Peyer's patch (tissue), 4 donors: ENCODE results near the gene HACD1. TPM values are rescaled to one million over a fixed set of nuclear protein-coding genes. Genes with fewer than 3 reads are reported as not detected.

Source experiments
- DNase-seq, 3 donors: peaks; one replicate each; pipeline ENCODE4 v3.0.0-alpha.2; 2017 to 2019
- H3K27ac ChIP-seq, 4 donors: fragments of 200-600 bp; sonication (generic); one replicate each; pipeline ENCODE4 v1.5.1; 2016 to 2019
- H3K27me3 ChIP-seq, 2 donors: fragments of 200-600 bp; sonication (generic); one replicate each; pipeline ENCODE4 v1.5.1; 2019
- H3K36me3 ChIP-seq, 3 donors: fragments of 200-600 bp; sonication (generic); one replicate each; pipeline ENCODE4 v1.5.1; 2016 to 2019
- H3K4me1 ChIP-seq, 4 donors: fragments of 200-600 bp; sonication (generic); one replicate each; pipeline ENCODE4 v1.5.1; 2016 to 2019
- H3K4me3 ChIP-seq, 4 donors: fragments of 200-600 bp; sonication (generic); 1 replicate in 3 of 4; 2 replicates in 1 of 4; pipeline ENCODE4 v1.5.1; 2016 to 2019; ENCODE audit warnings: mild to moderate bottlenecking in 1 of 4
- H3K9me3 ChIP-seq, 4 donors: fragments of 200-600 bp; sonication (generic); one replicate each; pipeline ENCODE4 v1.5.1; 2016 to 2019; ENCODE audit warnings: mild to moderate bottlenecking in 1 of 4
- CTCF ChIP-seq, 6 experiments: fragments of 450-650 bp in 4 of 6; fragments of 200-600 bp in 2 of 6; sonication (generic) in 1 of 6; IDR thresholded peaks; one replicate each; pipeline ENCODE4 v1.5.1; 2017 to 2019; ENCODE audit warnings: antibody characterized with exemption in 6 of 6, mild to moderate bottlenecking in 3 of 6, moderate library complexity in 1 of 6
- POLR2A ChIP-seq, 2 donors: fragments of 450-650 bp; IDR thresholded peaks; one replicate each; pipeline ENCODE4 v1.5.1; 2017; ENCODE audit warnings: antibody characterized with exemption in 2 of 2, mild to moderate bottlenecking in 2 of 2, moderate library complexity in 2 of 2
- total RNA-seq, 4 donors: library from RNA; depleted of rRNA; stranded (reverse); fragments of >200 nt; gene quantifications; one replicate each; pipeline ENCODE4 v1.1.0, GENCODE V29; 2016

The HACD1 gene
- total RNA-seq, 4 donors from 2014 or later, result 1.2 to 5.8 (median 3.7) TPM

GRCh38 chr10:17624996-17625395 lies 7.8 kb upstream of the HACD1 start:
- H3K27me3 ChIP-seq, result no peaks in the 10 kb centered on the region
- H3K9me3 ChIP-seq, result no peaks in the 10 kb centered on the region
- H3K36me3 ChIP-seq, result no peaks in the 10 kb centered on the region
- H3K4me3 ChIP-seq, result no peak overlapping the region
- DNase-seq, result no peak
- TF ChIP-seq POLR2A (IDR thresholded peaks at IDR 0.05) (no peak), CTCF (IDR thresholded peaks at IDR 0.05) (no peak)
- no peak overlapping the region for H3K27ac ChIP-seq
- no peaks in the 10 kb centered on the region for H3K4me1 ChIP-seq

- no peaks in the 10 kb centered on the region for H3K27me3 ChIP-seq
- DNase-seq, result no peak
- H3K36me3 ChIP-seq, result no peaks in the 10 kb centered on the region
- H3K9me3 ChIP-seq, result no peaks in the 10 kb centered on the region
- no peak for TF ChIP-seq CTCF (IDR thresholded peaks at IDR 0.05)
- no peak for TF ChIP-seq POLR2A (IDR thresholded peaks at IDR 0.05)
- H3K27ac ChIP-seq, result no peak overlapping the region
- H3K4me1 ChIP-seq, result peaks cover 0 to 8% (median 6%) of the 10 kb centered on the region in 4 donors
- H3K4me3 ChIP-seq, result no peak overlapping the region
Observed at GRCh38 chr10:17622061-17622460, 4.9 kb upstream of the HACD1 start.

- Histone ChIP-seq H3K27me3 (no peaks in the 10 kb centered on the region), H3K4me3 (peak overlapping the region; percentile 58 to 87 (median 75)), H3K27ac (peak overlapping the region; percentile 42 to 84 (median 52)), H3K4me1 (peaks cover 0 to 10% (median 6%) of the 10 kb centered on the region in 4 donors), H3K9me3 (no peaks in the 10 kb centered on the region), H3K36me3 (no peaks in the 10 kb centered on the region)
- no peak for TF ChIP-seq CTCF (IDR thresholded peaks at IDR 0.05)
- TF ChIP-seq POLR2A (IDR thresholded peaks at IDR 0.05), result no peak
- peak; percentile 24 to 74 (median 70) for DNase-seq
Observed at GRCh38 chr10:17616403-17617030, 657 bp downstream of the HACD1 start.

GRCh38 chr10:17609523-17610079 lies 7.6 kb downstream of the HACD1 start:
- Histone ChIP-seq H3K4me3 (no peak overlapping the region), H3K9me3 (no peaks in the 10 kb centered on the region), H3K27ac (no peak overlapping the region), H3K4me1 (no peaks in the 10 kb centered on the region), H3K36me3 (no peaks in the 10 kb centered on the region), H3K27me3 (no peaks in the 10 kb centered on the region)
- no peak for DNase-seq
- TF ChIP-seq POLR2A (IDR thresholded peaks at IDR 0.05) (no peak), CTCF (IDR thresholded peaks at IDR 0.05) (no peak)

GRCh38 chr10:17607603-17608332 lies 9.4 kb downstream of the HACD1 start:
- H3K4me1 ChIP-seq, result no peaks in the 10 kb centered on the region
- TF ChIP-seq CTCF (IDR thresholded peaks at IDR 0.05) (peak; percentile 43 to 96 (median 88)), POLR2A (IDR thresholded peaks at IDR 0.05) (no peak)
- H3K27ac ChIP-seq, result no peak overlapping the region
- no peaks in the 10 kb centered on the region for H3K36me3 ChIP-seq
- H3K27me3 ChIP-seq, result no peaks in the 10 kb centered on the region
- no peak for DNase-seq
- H3K9me3 ChIP-seq, result no peaks in the 10 kb centered on the region
- H3K4me3 ChIP-seq, result no peak overlapping the region
